GM21423 (cell line): Measurements from ENCODE around the gene CCL19.

Experiments
- ATAC-seq: cut with Tn5 transposase; IDR thresholded peaks from one replicate; pipeline ENCODE4 v1.9.1; 2021; ENCODE audit warnings: mild to moderate bottlenecking, moderate library complexity; ENCODE audit not compliant: unreplicated experiment

Gene CCL19

DNA sequence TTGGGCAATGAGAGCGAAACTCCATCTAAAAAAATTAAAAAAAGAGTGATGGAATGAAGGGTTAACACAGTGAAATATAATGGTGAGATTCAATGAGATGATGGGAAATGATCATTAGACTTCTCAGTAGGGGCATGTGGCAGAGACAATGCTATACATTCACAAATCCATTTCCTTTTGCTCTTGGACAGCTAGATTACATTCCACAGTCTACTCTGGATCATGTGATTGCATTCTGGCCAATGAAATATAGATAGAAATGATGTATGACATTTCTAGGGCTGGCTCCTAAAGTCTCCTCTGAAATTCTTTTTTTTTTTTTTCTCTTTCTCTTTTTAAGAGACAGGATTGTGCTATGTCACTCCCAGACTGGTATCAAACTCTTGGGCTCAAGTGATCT, 48.4 kb downstream of the CCL19 start:
- no peak for ATAC-seq
